Activated CD8-positive, alpha-beta memory T cell treated with anti-CD3 and anti-CD28 coated beads for 36 hours (primary cell): ENCODE results near the gene GINS1. TPM values are rescaled to one million over a fixed set of nuclear protein-coding genes. Genes with fewer than 3 reads are reported as not detected.
"Not testable (repeated sequence)": the region's sequence is repeated elsewhere in the genome, so short reads cannot be mapped to it uniquely, and the experiment has no call there.

Experiments
- CTCF ChIA-PET: fragments of 350-600 bp; sonication (Branson Sonifier 250); formaldehyde crosslinking; loops from one replicate; lab custom pipeline; 2021; ENCODE audit warnings: antibody characterized with exemption; lab: Charles Lee
- POLR2A ChIA-PET: fragments of 350-600 bp; sonication (Branson Sonifier 250); formaldehyde crosslinking; loops from one replicate; lab custom pipeline; 2021; ENCODE audit warnings: antibody characterized with exemption; lab: Charles Lee
- total RNA-seq, 2 experiments: library from RNA; stranded (reverse); gene quantifications; one replicate each; pipeline ENCODE4 v1.2.3, GENCODE V29; 2021

Gene GINS1
- total RNA-seq, 2 experiments from 2014 or later, result 32.9 to 35.2 TPM

GRCh38 chr20:25382704-25383370 is 24.6 kb upstream of the GINS1 start:
- POLR2A ChIA-PET, result no interaction called here
- CTCF ChIA-PET, result no interaction called here

GRCh38 chr20:25389401-25389857 is 18.0 kb upstream of the GINS1 start:
- ChIA-PET CTCF (no interaction called here), POLR2A (no interaction called here)

- ChIA-PET POLR2A (interaction anchor here (1.9 kb wide), 1 partner anchor 18 kb away, joined by 16 read pairs; the partner anchor contains the start of gene GINS1), CTCF (no interaction called here)
Observed at GRCh38 chr20:25389858-25390537, 17.5 kb upstream of the GINS1 start.

DNA sequence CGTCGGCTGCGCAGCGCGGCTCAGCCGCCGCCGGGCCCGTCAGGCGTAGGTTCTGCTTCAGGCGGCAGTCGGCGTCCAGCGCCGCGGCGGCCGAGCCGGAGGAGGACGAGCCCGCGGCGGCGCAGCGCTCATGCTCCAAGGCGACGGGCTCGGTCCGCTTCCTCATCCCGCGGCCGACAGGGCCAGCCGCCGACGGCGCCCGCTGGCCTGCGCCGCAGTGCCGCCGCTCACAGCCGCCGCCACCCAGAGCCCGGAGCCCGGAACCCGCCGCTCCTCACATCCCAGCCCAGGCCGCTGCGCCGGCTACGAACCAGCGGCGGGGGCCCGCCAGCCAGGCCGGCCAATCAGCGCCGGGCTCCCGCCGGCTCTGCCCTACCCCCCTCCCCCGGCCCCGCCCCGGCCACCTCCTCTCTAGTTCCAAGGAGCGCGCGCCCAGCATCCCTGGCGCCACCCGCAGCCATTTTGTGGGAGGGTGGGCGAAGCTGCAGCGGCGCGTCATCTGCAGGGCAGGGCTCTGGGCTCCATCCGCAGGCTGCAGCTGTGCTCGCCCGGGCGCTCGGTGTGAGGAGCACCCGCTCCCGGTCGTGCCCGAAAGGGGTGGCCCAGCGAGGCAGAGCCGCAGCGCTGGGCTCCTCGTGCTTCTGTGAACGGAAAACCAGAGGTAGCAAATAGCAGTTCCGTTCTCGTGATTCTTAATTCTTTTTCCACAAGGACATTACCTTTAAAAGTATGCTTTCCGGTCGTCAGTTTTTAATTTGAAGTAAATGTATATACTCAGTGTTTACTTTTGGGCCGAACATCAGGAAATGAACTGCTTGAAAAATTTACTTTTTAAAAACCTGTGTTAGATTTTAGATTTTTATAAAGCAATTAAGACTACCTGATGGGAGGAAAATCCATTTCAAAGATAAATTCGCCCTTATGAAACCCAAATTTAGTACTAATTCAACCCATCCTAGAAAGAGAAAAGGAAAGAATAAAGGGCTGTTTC is 16.6 kb upstream of the GINS1 start, which contains the start of gene ABHD12:
Gene ABHD12 (minus strand): TSS at position 298 of the 991 bp plus-strand sequence. CDS start 132 bp downstream, at position 166.
- ChIA-PET POLR2A (interaction anchor here (0.6 to 1.9 kb wide), 2 partner anchors 17 to 106 kb away, joined by 3 to 16 read pairs; partner anchors contain the start of gene GINS1), CTCF (interaction anchor here (0.8 kb wide), 1 partner anchor 144 kb away, joined by 3 read pairs; no protein-coding TSS in a partner anchor)

DNA sequence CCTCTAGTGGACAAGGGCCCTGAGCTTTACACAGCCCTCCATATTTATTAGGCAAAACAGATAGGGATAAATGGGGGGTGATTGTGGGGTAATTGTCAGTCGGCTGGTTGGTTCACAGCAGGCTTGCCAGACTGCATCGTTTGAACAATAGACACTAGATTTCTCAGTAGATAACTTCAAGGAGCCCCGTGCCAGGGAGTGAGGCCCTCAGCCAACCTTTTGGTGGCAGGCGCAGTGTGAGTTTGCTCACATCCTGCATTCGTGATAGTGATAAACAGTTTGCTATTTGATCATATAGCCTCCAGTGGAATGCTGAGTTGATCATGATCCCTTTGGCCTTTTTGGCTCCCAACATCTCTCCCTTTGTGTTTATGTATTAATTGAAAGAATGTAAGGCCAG is 13.2 kb upstream of the GINS1 start:
- CTCF ChIA-PET, result no interaction called here
- POLR2A ChIA-PET, result no interaction called here

GRCh38 chr20:25394996-25395395 is 12.5 kb upstream of the GINS1 start:
- CTCF ChIA-PET, result no interaction called here
- POLR2A ChIA-PET, result no interaction called here

GRCh38 chr20:25397096-25397495 is 10.4 kb upstream of the GINS1 start:
- CTCF ChIA-PET, result no interaction called here
- POLR2A ChIA-PET, result no interaction called here

DNA sequence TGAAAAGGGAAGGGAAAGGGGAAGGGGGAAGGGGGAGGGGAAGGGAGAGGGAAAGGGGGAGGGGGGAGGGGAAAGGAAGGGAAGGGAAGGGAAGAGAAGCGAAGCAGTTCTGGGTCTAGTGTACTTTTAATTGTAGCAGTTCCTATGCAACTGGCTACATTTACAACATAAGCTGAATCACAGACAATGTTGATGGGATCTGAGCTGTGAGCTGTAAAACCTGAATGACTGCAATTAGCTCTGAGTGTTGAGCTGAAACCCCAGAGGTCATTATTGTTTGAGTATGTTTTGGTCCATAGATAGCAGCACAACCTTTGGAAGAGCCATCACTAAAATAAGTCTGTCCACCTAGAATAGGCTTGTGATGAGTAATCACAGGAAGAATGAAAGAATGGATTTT is 9.7 kb upstream of the GINS1 start:
- POLR2A ChIA-PET, result no interaction called here
- CTCF ChIA-PET, result interaction anchor here (1.6 to 2.6 kb wide), 3 partner anchors 84 to 189 kb away, joined by 3 to 7 read pairs (median 3); no protein-coding TSS in a partner anchor

DNA sequence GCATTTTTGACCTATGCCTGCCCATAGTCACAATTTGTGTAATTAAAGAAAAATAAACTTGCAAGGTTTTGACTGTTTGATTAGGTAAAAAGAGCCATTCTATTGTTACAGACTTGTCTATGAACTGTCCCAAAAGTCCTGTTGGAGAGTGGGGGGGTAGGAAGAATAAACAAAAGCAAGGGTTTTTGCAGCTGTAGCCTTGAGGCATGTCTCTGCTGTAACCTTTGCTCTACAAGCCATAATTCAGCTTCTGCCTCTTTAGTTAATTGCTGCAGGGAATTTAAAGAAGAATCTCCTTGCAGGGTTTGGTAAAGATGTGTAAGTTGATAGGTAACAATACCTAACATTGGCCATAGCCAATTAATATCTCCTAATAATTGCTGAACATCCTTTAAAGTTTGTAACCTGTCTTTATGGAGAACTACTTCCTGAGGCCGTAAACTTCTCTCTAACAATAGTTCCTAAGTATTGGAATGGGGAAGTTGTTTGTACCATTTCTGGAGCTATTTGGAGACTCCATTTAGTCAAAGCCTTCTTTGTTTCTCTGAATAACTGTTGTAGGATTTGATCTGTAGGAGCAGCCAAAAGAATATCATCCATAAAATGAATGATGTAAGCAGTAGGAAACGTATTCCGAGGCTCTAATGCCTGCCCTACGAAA is 9.0 kb upstream of the GINS1 start:
- CTCF ChIA-PET, result interaction anchor here (1.0 to 2.6 kb wide), 11 partner anchors 9 to 190 kb away, joined by 3 to 7 read pairs (median 4); partner anchors contain the start of gene GINS1
- POLR2A ChIA-PET, result no interaction called here

DNA sequence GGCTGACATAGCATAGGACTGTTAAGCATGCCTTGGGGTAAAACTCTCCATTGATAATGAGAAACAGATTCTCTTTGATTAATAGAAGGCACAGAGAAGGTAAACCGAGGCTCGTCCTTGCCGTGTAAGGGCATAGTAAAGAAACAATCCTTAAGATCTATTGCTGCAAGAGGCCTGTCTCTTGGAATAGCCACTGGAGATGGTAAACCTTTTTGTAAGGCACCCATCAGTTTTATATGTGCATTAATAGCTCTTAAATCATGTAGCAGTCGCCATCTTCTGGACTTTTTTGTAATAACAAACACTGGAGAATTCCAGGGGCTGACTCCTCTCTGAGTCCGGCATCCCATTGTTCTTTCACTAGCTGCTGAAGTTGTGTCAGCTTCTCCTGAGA is 8.4 kb upstream of the GINS1 start:
- CTCF ChIA-PET, result interaction anchor here (1.0 to 2.6 kb wide), 12 partner anchors 9 to 190 kb away, joined by 3 to 7 read pairs (median 4); partner anchors contain the start of gene GINS1
- POLR2A ChIA-PET, result no interaction called here

GRCh38 chr20:25400291-25400732 is 7.2 kb upstream of the GINS1 start:
- CTCF ChIA-PET, result interaction anchor here (2.6 kb wide), 1 partner anchor 106 kb away, joined by 7 read pairs; no protein-coding TSS in a partner anchor
- POLR2A ChIA-PET, result not testable (repeated sequence)

GRCh38 chr20:25402583-25402982 is 4.9 kb upstream of the GINS1 start:
- POLR2A ChIA-PET, result no interaction called here
- CTCF ChIA-PET, result interaction anchor here (0.7 kb wide), 1 partner anchor 107 kb away, joined by 3 read pairs; no protein-coding TSS in a partner anchor

- ChIA-PET CTCF (interaction anchor here (1.0 to 1.3 kb wide), 2 partner anchors 9 to 114 kb away, joined by 4 to 5 read pairs; no protein-coding TSS in a partner anchor), POLR2A (interaction anchor here (1.1 to 1.8 kb wide), 4 partner anchors 17 to 457 kb away, joined by 3 to 16 read pairs (median 5); partner anchors contain the start of genes ABHD12 and PYGB)
Observed at GRCh38 chr20:25408170-25408547, 686 bp downstream of the GINS1 start.

GRCh38 chr20:25408890-25409289 is 1.4 kb downstream of the GINS1 start:
- POLR2A ChIA-PET, result interaction anchor here (1.8 kb wide), 1 partner anchor 161 kb away, joined by 7 read pairs; the partner anchor contains the start of gene PYGB

DNA sequence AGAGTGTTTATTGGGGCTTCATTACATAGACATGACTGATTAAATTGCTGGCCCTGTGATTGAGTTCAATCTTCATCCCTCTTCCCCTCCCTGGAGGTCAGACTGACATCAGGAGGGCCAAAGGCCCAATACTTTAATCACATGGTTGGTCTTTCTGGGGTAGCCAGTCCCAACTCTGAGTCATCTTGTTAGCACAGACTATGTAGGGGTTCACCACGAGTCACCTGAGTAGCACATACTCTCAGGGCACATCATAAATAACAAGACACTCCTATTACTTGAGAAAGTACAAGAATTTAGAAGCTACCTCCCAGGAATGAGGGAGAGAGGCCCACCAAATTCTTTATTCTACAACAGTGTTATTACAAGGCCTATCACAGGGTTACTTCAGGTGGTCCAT is 11.3 kb downstream of the GINS1 start:
- CTCF ChIA-PET, result no interaction called here

More at GRCh38 chr20:25408890-25409289, 1.4 kb downstream of the GINS1 start:
- CTCF ChIA-PET, result no interaction called here

GRCh38 chr20:25421102-25421501 is 13.6 kb downstream of the GINS1 start:
- ChIA-PET CTCF (no interaction called here), POLR2A (no interaction called here)

More for the DNA sequence above, 11.3 kb downstream of the GINS1 start:
- POLR2A ChIA-PET, result no interaction called here

DNA sequence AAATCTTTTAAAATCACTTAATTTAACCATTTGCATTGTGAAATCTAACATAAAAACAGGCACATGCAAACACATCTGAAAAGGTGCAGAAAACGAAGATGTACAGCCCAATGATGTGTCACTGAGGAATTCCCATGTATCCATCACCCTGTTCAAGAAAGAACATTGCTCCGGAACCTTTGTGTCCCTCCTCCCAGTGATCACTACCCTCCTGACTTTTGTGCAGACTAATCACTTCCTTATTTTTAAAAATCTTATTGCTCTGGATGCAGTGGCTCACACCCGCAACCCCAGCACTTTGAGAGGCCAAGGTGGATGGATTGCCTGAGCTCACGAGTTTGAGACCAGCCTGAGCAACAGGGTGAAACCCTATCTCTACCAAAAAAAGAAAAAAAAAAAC is 14.6 kb downstream of the GINS1 start:
- ChIA-PET POLR2A (interaction anchor here (0.6 kb wide), 1 partner anchor 1395 kb away, joined by 4 read pairs; no protein-coding TSS in a partner anchor), CTCF (interaction anchor here (1.3 kb wide), 1 partner anchor 8 kb away, joined by 3 read pairs; no protein-coding TSS in a partner anchor)

GRCh38 chr20:25424536-25424935 is 17.1 kb downstream of the GINS1 start:
- CTCF ChIA-PET, result no interaction called here
- POLR2A ChIA-PET, result no interaction called here
